SK-N-MC (cell line): ENCODE data around the gene MDM4.

Experiments
- EZH2 ChIP-seq: fragments of 200-600 bp; sonication (generic); IDR thresholded peaks from one replicate; pipeline ENCODE4 v1.6.1; 2017; ENCODE audit warnings: antibody characterized with exemption
- POLR2AphosphoS5 ChIP-seq: IDR thresholded peaks from 2 replicates; pipeline ENCODE4 v1.6.1; 2012; ENCODE audit warnings: mild to moderate bottlenecking, low read depth, low read length, borderline replicate concordance

DNA sequence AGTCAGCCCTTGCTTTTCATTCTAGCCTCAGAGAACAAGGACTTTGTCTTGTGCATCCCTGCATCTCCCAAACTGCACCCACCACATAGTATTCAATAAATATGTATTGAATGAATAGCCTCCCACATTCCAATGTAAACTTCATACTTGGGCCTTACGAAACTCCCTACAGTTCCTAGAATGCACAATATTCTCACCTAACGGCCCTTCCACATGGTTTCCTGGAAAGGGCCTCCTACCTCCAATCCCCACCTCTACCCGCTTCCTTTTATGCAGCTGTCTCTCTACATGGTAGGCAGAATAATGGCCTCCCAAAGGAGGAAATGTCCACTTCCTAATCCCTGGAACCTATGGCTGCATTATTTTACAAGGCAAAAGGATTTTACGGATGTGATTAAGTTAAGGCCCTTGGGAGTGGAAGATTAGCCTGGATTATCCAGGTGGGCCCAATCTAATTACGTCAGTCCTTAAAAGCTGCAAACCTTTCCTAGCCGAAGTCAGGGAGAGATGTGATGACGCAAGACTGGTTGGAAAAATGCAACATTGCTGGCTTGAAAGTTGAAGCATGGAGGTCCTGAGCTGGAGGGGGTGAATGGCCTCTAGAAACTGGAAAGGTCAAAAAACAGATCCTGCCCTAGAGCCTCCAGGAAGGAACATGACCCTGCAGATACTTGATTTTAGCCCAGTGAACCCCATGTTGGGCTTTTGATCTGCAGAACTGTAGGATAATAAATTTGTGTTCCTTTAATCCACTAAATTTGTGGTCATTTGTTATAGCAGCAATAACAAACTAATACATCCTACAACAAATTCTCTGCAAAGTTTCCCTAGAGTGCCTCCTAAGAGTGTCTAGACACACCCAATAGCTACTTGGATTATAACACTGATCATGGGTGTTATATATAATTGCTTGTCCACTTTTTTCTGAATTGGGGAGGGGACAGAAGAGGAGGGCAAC, 16.4 kb upstream of the MDM4 start:
- TF ChIP-seq POLR2AphosphoS5 (no peak), EZH2 (no peak)
